HEK293 (cell line): ENCODE results near the gene FXYD6.

Experiments
- CTCF ChIA-PET: fragments of 350-600 bp; formaldehyde crosslinking; extraction: SDS; loops from one replicate; lab custom pipeline; 2021; ENCODE audit warnings: antibody characterized with exemption; lab: Yijun Ruan, JAX
- POLR2A ChIA-PET: fragments of 300-600 bp; formaldehyde crosslinking; extraction: SDS; loops from one replicate; lab custom pipeline; 2020; ENCODE audit warnings: antibody characterized with exemption, inconsistent platforms; lab: Yijun Ruan, JAX
- H3K27ac ChIP-seq: fragments of 200-500 bp; sonication (Bioruptor generic); 2 replicates; pipeline ENCODE4 v1.5.1; 2014; ENCODE audit warnings: low read depth, low read length, control low read depth, inconsistent platforms; ENCODE audit errors: extremely low read depth
- H3K36me3 ChIP-seq, 2 experiments: fragments of 200-500 bp in 1 of 2; sonication (Bioruptor generic) in 1 of 2; 1 replicate in 1 of 2; 2 replicates in 1 of 2; pipeline ENCODE4 v1.5.1; 2014 to 2017; ENCODE audit warnings: inconsistent platforms in 2 of 2, low read length in 2 of 2; ENCODE audit not compliant: control insufficient read depth in 2 of 2, insufficient read depth in 1 of 2
- H3K4me1 ChIP-seq: fragments of 200-500 bp; sonication (Bioruptor generic); 2 replicates; pipeline ENCODE4 v1.5.1; 2014; ENCODE audit warnings: mild to moderate bottlenecking, low read length, inconsistent platforms; ENCODE audit not compliant: control insufficient read depth, insufficient read depth
- H3K4me3 ChIP-seq: 2 replicates; pipeline ENCODE4 v1.5.1; 2011; ENCODE audit warnings: low read depth, mild to moderate bottlenecking, control low read depth, low read length, moderate library complexity
- H3K9me3 ChIP-seq: fragments of 200-500 bp; sonication (Bioruptor generic); 2 replicates; pipeline ENCODE4 v1.5.1; 2014; ENCODE audit warnings: low read depth, low read length, inconsistent platforms; ENCODE audit not compliant: control insufficient read depth, insufficient read depth
- GLIS1 ChIP-seq: fragments of 450-650 bp; formaldehyde crosslinking; IDR thresholded peaks from 2 replicates; pipeline ENCODE4 v1.5.1; 2016; ENCODE audit warnings: missing biosample characterization, missing genetic modification characterization
- HOXA7 ChIP-seq: sonication (generic); formaldehyde crosslinking; IDR thresholded peaks from 2 replicates; pipeline ENCODE4 v1.8.1; 2022; ENCODE audit warnings: missing genetic modification reagents, borderline replicate concordance
- KLF1 ChIP-seq: fragments of 450-650 bp; formaldehyde crosslinking; IDR thresholded peaks from 2 replicates; pipeline ENCODE4 v1.5.1; 2016; ENCODE audit warnings: missing biosample characterization, missing genetic modification characterization
- KLF8 ChIP-seq: fragments of 450-650 bp; formaldehyde crosslinking; IDR thresholded peaks from 2 replicates; pipeline ENCODE4 v1.5.1; 2016; ENCODE audit warnings: missing biosample characterization, missing genetic modification characterization
- KLF9 ChIP-seq: fragments of 450-650 bp; formaldehyde crosslinking; IDR thresholded peaks from 2 replicates; pipeline ENCODE4 v1.5.1; 2016; ENCODE audit warnings: missing biosample characterization, missing genetic modification characterization, low read depth
- SP2 ChIP-seq: fragments of 450-650 bp; formaldehyde crosslinking; IDR thresholded peaks from 2 replicates; pipeline ENCODE4 v1.5.1; 2016; ENCODE audit warnings: missing biosample characterization, missing genetic modification characterization
- ZFP3 ChIP-seq: fragments of 450-650 bp; formaldehyde crosslinking; IDR thresholded peaks from 2 replicates; pipeline ENCODE4 v1.5.1; 2016; ENCODE audit warnings: low read depth, missing biosample characterization, missing genetic modification characterization
- ZIC2 ChIP-seq: fragments of 450-650 bp; formaldehyde crosslinking; IDR thresholded peaks from 2 replicates; pipeline ENCODE4 v1.5.1; 2016; ENCODE audit warnings: missing biosample characterization, missing genetic modification characterization
- ZNF155 ChIP-seq: fragments of 450-650 bp; formaldehyde crosslinking; IDR thresholded peaks from 2 replicates; pipeline ENCODE4 v1.5.1; 2016; ENCODE audit warnings: missing biosample characterization, missing genetic modification characterization
- ZNF274 ChIP-seq, 2 experiments: fragments of 200-500 bp in 1 of 2; fragments of 450-650 bp in 1 of 2; sonication (Bioruptor generic) in 1 of 2; formaldehyde crosslinking in 1 of 2; IDR thresholded peaks; 2 replicates each; pipeline versions ENCODE4 v1.5.1 to v1.6.1; 2014 to 2016; ENCODE audit warnings: borderline replicate concordance in 1 of 2, inconsistent platforms in 1 of 2, low read length in 1 of 2, missing biosample characterization in 1 of 2, missing genetic modification characterization in 1 of 2
- ZNF350 ChIP-seq: fragments of 450-650 bp; formaldehyde crosslinking; IDR thresholded peaks from 2 replicates; pipeline ENCODE4 v1.5.0; 2017; ENCODE audit warnings: missing biosample characterization, mild to moderate bottlenecking, missing genetic modification characterization
- ZNF521 ChIP-seq: fragments of 450-650 bp; formaldehyde crosslinking; IDR thresholded peaks from 2 replicates; pipeline ENCODE4 v1.5.1; 2017; ENCODE audit warnings: missing biosample characterization, mild to moderate bottlenecking, missing genetic modification characterization
- ZNF530 ChIP-seq: fragments of 450-650 bp; formaldehyde crosslinking; IDR thresholded peaks from 2 replicates; pipeline ENCODE4 v1.5.1; 2016; ENCODE audit warnings: low read depth, missing biosample characterization, missing genetic modification characterization
- ZNF621 ChIP-seq: fragments of 450-650 bp; formaldehyde crosslinking; IDR thresholded peaks from 2 replicates; pipeline ENCODE4 v1.5.1; 2017; ENCODE audit warnings: missing biosample characterization, missing genetic modification characterization
- ZNF660 ChIP-seq: fragments of 450-650 bp; IDR thresholded peaks from 2 replicates; pipeline ENCODE4 v1.5.1; 2018; ENCODE audit warnings: missing biosample characterization, mild to moderate bottlenecking, missing genetic modification characterization
- TF ChIP-seq, protein P1 (sequence below): fragments of 450-650 bp; formaldehyde crosslinking; IDR thresholded peaks from 2 replicates; pipeline ENCODE4 v1.5.1; 2016; ENCODE audit warnings: missing biosample characterization, missing genetic modification characterization
- TF ChIP-seq, protein P2 (sequence below): fragments of 450-650 bp; formaldehyde crosslinking; IDR thresholded peaks from 2 replicates; pipeline ENCODE4 v1.5.1; 2016; ENCODE audit warnings: missing biosample characterization, missing genetic modification characterization
- TF ChIP-seq, protein P3 (sequence below): fragments of 450-650 bp; formaldehyde crosslinking; IDR thresholded peaks from 2 replicates; pipeline ENCODE4 v1.5.1; 2016; ENCODE audit warnings: missing biosample characterization, missing genetic modification characterization
- TF ChIP-seq, protein P4 (sequence below): fragments of 450-650 bp; formaldehyde crosslinking; IDR thresholded peaks from 2 replicates; pipeline ENCODE4 v1.5.1; 2017; ENCODE audit warnings: missing biosample characterization, missing genetic modification characterization

FXYD6 gene

DNA sequence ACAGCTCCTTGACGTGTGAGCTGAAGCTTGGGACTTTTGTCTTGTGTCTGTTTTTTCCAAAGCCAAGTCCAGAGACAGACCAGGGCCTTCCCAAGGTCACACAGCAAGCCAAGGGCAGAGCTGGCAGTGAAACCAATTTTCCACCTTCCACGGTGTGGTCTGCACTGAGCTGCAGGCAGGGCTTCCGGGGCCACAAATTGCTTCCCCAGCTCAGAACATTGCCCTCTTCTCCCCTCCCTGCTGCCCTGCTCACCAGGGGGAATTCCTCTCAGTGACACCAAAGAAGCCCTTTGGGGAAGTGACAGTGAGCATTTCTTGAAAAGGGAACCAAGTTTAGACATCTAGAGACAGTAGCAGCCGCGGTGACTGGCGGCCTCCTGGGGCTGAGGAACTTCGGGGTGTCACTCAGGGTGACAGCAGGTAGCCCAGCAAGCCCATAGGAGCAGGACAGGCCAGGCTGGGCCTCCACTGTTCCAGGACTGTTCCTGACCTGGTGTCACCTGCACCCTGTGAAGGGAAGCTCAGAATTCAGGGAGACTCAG, 61.1 kb downstream of the FXYD6 start:
- ChIA-PET CTCF (interaction anchor here (0.6 to 10.1 kb wide), 11 partner anchors 8 to 389 kb away, joined by 3 to 223 read pairs (median 8); no protein-coding TSS in a partner anchor), POLR2A (interaction anchor here (0.6 kb wide), 1 partner anchor 383 kb away, joined by 3 read pairs; no protein-coding TSS in a partner anchor)
- Histone ChIP-seq H3K9me3 (no peaks in the 10 kb centered on the region), H3K36me3 (no peaks in the 10 kb centered on the region), H3K27ac (no peak overlapping the region), H3K4me1 (peaks cover 3% of the 10 kb centered on the region; the same call in 1 of the 2 replicates), H3K4me3 (no peak overlapping the region)
- TF ChIP-seq ZNF274 (IDR thresholded peaks at IDR 0.05; ENCODE audit: low read length) (no peak), ZNF274 (tag by site-specific recombination; IDR thresholded peaks at IDR 0.05; ENCODE audit: borderline replicate concordance) (no peak), ZNF660 (tag by site-specific recombination) (no peak), ZNF155 (tag by site-specific recombination) (no peak), ZIC2 (tag by site-specific recombination) (peak; percentile 55)
- TF ChIP-seq, protein P1, sequence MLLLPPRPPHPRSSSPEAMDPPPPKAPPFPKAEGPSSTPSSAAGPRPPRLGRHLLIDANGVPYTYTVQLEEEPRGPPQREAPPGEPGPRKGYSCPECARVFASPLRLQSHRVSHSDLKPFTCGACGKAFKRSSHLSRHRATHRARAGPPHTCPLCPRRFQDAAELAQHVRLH (tag by site-specific recombination), result no peak
- TF ChIP-seq, all 188 proteins: peak for 1

DNA sequence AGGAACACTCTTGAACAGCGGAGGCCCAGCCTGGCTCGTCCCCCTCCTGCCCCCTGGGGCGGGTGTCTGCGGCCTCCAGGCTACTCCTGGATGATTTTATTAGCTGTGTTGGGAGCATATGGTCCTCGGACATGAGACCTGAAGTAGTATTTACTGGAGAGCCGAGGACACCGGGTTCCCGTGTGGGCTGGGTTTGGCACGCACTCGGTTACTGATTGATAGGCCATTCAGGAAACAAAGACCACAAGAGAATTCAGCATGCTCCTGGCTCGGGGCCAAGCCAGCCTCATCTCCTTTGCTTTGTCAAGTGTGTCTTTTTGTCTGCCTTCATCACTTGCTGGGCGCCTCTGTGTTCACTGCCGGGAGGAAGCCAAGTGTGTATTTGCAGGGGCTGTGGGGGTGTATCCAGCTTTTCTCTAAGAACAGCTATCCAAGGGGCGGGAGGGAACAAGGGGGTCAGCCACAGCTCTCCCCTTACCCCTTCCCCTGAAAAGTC, 61.6 kb downstream of the FXYD6 start:
- Histone ChIP-seq H3K27ac (no peak overlapping the region), H3K9me3 (no peaks in the 10 kb centered on the region), H3K4me3 (no peak overlapping the region), H3K36me3 (no peaks in the 10 kb centered on the region), H3K4me1 (peaks cover 3% of the 10 kb centered on the region; the same call in 1 of the 2 replicates)
- ChIA-PET POLR2A (no interaction called here), CTCF (interaction anchor here (0.6 to 10.1 kb wide), 8 partner anchors 8 to 389 kb away, joined by 3 to 223 read pairs (median 44); no protein-coding TSS in a partner anchor)
- TF ChIP-seq KLF9 (tag by site-specific recombination) (no peak), HOXA7 (CRISPR knock-in tag) (no peak), ZNF521 (tag by site-specific recombination) (no peak), ZNF350 (no peak), GLIS1 (tag by site-specific recombination) (no peak; the same call in 1 of the 2 replicates), ZNF621 (tag by site-specific recombination) (no peak), KLF8 (tag by site-specific recombination) (no peak), KLF1 (no peak), SP2 (tag by site-specific recombination) (no peak), ZNF530 (tag by site-specific recombination) (no peak), ZFP3 (tag by site-specific recombination) (no peak)
- TF ChIP-seq, protein P2, sequence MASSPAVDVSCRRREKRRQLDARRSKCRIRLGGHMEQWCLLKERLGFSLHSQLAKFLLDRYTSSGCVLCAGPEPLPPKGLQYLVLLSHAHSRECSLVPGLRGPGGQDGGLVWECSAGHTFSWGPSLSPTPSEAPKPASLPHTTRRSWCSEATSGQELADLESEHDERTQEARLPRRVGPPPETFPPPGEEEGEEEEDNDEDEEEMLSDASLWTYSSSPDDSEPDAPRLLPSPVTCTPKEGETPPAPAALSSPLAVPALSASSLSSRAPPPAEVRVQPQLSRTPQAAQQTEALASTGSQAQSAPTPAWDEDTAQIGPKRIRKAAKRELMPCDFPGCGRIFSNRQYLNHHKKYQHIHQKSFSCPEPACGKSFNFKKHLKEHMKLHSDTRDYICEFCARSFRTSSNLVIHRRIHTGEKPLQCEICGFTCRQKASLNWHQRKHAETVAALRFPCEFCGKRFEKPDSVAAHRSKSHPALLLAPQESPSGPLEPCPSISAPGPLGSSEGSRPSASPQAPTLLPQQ, result no peak
- TF ChIP-seq, protein P3, sequence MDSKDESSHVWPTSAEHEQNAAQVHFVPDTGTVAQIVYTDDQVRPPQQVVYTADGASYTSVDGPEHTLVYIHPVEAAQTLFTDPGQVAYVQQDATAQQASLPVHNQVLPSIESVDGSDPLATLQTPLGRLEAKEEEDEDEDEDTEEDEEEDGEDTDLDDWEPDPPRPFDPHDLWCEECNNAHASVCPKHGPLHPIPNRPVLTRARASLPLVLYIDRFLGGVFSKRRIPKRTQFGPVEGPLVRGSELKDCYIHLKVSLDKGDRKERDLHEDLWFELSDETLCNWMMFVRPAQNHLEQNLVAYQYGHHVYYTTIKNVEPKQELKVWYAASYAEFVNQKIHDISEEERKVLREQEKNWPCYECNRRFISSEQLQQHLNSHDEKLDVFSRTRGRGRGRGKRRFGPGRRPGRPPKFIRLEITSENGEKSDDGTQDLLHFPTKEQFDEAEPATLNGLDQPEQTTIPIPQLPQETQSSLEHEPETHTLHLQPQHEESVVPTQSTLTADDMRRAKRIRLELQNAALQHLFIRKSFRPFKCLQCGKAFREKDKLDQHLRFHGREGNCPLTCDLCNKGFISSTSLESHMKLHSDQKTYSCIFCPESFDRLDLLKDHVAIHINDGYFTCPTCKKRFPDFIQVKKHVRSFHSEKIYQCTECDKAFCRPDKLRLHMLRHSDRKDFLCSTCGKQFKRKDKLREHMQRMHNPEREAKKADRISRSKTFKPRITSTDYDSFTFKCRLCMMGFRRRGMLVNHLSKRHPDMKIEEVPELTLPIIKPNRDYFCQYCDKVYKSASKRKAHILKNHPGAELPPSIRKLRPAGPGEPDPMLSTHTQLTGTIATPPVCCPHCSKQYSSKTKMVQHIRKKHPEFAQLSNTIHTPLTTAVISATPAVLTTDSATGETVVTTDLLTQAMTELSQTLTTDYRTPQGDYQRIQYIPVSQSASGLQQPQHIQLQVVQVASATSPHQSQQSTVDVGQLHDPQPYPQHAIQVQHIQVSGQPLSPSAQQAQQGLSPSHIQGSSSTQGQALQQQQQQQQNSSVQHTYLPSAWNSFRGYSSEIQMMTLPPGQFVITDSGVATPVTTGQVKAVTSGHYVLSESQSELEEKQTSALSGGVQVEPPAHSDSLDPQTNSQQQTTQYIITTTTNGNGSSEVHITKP (tag by site-specific recombination), result no peak
- TF ChIP-seq, protein P4, sequence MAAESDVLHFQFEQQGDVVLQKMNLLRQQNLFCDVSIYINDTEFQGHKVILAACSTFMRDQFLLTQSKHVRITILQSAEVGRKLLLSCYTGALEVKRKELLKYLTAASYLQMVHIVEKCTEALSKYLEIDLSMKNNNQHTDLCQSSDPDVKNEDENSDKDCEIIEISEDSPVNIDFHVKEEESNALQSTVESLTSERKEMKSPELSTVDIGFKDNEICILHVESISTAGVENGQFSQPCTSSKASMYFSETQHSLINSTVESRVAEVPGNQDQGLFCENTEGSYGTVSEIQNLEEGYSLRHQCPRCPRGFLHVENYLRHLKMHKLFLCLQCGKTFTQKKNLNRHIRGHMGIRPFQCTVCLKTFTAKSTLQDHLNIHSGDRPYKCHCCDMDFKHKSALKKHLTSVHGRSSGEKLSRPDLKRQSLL (tag by site-specific recombination), result no peak
